Fibroblast of lung (primary cell): ENCODE measurements around the gene VASN.

Experiments used
- EZH2 ChIP-seq: IDR thresholded peaks from 2 replicates; pipeline ENCODE4 v1.5.1; 2012; ENCODE audit warnings: low read length, control low read depth, mild to moderate bottlenecking; ENCODE audit errors: missing control alignments
- TF ChIP-seq, protein P1 (sequence below), 2 donors: IDR thresholded peaks in 1 of 2; conservative IDR thresholded peaks in 1 of 2; 1 replicate in 1 of 2; 2 replicates in 1 of 2; pipeline ENCODE4 v1.5.1; 2011 to 2012; ENCODE audit warnings: low read length in 2 of 2, control low read depth in 1 of 2, inconsistent platforms in 1 of 2, low read depth in 1 of 2, mild to moderate bottlenecking in 1 of 2

DNA sequence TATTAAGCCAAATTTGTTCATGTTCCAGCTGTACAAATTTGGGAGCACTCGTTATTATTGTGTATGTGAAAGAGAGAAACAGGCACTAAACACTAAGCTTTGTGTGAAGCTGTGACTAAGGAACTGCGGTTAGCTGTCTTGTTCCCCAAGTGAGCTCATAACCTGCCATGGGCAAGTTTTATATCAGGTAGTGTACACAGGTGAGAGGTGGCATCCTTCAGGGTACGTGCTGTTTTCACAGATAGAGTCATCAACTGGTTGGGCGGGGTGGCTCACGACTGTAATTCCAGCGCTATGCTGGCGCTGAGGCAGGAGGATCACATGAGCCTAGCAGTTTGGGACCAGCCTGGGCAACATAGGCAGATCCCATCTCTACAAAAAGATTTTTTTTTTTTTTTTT is 56.9 kb downstream of the VASN start:
- TF ChIP-seq, protein P1, sequence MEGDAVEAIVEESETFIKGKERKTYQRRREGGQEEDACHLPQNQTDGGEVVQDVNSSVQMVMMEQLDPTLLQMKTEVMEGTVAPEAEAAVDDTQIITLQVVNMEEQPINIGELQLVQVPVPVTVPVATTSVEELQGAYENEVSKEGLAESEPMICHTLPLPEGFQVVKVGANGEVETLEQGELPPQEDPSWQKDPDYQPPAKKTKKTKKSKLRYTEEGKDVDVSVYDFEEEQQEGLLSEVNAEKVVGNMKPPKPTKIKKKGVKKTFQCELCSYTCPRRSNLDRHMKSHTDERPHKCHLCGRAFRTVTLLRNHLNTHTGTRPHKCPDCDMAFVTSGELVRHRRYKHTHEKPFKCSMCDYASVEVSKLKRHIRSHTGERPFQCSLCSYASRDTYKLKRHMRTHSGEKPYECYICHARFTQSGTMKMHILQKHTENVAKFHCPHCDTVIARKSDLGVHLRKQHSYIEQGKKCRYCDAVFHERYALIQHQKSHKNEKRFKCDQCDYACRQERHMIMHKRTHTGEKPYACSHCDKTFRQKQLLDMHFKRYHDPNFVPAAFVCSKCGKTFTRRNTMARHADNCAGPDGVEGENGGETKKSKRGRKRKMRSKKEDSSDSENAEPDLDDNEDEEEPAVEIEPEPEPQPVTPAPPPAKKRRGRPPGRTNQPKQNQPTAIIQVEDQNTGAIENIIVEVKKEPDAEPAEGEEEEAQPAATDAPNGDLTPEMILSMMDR (conservative IDR thresholded peaks at IDR 0.05 in 1 of 2, IDR thresholded peaks at IDR 0.05 in 1 of 2; ENCODE audit: low read depth in 1 of 2, low read length in 2 of 2) = no peak
- TF ChIP-seq EZH2 = no peak
